Hepatic stellate cell (primary cell): ENCODE results near the gene GMPS.
"Not testable (repeated sequence)": the region's sequence is repeated elsewhere in the genome, so short reads cannot be mapped to it uniquely, and the experiment has no call there.

Experiments
- DNase-seq: peaks from one replicate; pipeline ENCODE4 v3.0.0; 2011; ENCODE audit warnings: low spot score

GMPS gene

DNA sequence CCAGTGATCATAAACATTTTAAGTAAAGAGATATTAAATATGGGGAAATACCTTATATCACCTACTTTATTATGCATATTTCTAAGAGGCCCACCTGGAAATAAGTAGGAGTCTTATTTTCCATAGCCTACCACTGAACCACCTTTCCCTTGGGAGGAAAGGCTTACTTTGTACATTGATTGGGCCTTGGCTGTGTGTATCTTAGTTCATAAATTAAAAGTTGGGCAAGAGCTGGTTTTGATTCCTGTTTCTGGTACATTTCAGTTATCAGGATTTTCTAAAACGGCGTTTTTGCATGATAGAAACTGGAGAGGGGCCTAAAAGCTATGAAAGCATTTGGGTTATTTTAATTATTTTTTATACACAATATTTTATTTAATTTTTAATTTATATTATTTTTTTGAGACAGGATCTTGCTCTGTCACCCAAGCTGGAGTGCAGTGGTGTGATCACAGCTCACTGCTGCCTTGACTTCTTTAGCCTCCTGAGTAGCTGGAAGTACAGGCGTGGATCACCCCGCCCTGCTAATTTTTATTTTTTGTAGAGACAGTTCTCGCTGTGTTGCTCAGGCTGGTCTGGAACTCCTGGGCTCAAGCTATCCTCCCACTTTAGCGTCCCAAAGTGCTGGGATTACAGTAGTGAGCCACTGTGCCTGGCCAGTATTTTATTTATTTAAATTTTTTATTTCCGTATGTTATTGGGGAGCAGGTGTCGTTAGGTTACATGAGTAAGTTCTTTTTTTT lies 2.6 kb downstream of the GMPS start:
- no peak for DNase-seq

DNA sequence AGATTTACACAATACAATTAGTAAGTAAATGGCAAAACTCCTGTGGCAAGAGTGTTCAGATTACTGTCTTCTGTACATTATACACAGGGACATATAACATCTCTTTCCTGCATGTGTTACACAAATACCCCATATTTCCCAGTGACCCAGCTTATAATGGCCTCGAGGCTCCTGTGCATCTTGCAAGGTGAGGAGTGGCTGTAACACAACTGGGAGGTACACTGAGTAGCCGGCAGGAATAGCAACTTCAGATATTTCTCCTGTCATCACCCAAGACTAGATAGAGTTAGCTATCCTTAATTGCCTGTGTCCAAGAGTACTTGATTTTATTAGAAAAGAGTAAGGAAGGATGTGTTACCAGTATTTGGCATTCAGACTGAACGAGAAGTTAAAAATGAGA lies 5.6 kb downstream of the GMPS start:
- no peak for DNase-seq

DNA sequence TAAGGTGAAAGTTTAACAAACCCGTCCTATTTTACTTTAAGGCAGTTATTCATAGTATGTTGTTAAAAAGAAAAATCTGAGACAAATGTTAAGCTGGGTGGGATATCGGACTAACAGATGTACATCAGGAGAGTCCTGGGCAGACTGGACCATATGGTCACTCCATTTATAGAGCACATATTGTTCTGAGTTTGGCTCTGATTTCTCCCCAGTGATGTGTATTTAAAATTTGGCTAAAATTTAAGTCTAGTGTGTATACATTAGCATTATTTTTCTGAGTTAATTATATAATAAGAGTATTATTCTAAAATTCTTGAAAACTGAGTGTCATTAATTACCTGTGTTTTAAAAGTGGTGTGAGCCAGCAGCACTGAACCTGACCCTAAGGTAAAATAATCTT lies 6.1 kb downstream of the GMPS start:
- DNase-seq: no peak

DNA sequence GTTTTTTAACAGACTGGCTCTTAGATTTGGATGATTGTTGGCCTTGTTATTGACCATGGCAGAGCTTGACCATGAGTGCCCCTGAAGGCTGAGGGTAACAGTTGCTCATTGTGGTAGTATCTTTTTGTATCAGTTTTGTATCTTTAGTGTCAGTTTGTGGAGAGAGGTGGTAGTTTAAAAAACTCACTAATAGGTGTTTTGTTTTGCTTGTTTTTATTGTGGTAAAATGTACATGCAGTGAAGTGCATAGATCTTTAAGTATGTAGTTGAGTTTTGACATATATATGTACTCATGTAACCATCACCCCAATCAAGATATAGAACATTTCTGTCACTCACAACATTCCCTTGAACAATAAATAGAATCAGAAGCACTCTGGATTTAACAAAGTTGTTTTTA lies 9.8 kb downstream of the GMPS start:
- no peak for DNase-seq

DNA sequence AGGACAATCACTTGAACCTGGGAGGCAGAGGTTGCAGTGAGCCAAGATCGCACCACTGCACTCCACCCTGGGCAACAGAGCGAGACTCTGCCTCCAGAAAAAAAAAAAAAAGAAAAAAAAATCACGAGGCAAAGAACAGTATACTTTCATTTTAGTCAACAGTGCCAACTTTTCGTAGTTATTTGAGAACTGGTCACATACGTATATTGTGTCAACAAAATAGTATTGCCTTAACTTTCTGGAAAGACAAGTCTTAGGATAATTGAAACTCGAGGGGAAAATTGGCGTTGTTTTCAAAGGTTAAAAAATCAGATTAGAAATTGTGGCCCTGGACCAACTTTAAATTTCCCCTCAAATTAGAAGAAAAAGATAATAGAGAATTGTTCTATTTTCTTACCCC lies 13.8 kb downstream of the GMPS start:
- DNase-seq: no peak

DNA sequence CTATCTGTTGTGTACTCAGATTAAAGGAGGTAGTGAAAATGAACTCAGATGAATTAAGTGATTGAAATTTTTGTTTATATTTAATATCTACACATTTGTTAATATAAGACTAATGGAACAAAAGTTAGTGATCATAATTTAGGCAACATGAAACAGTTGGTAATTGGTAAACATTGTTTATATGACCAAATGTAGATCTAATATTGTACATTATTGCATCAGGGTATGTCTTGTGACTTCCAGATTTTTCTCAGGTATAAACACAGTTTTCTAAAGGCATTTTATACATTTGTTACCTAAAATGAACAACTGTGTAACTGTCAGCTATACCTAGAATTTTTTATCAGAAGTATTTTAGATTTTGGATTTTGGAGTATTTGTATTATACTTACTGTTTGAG lies 14.8 kb downstream of the GMPS start:
- no peak for DNase-seq

DNA sequence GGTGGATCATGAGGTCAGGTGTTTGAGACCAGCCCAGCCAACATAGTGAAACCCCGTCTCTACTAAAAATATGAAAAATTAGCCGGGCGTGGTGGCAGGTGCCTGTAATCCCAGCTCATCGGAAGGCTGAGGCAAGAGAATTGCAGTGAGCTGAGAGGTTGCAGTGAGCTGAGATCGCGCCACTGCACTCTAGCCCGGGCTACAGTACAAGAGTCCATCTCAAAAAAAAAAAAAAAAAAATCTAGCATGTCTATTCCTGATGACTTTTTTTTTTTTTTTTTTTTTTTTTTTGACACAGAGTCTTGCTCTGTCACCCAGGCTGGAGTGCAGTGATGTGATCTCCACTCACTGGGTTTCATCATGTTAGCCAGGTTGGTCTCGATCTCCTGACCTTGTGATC lies 15.9 kb downstream of the GMPS start:
- not testable (repeated sequence) for DNase-seq

DNA sequence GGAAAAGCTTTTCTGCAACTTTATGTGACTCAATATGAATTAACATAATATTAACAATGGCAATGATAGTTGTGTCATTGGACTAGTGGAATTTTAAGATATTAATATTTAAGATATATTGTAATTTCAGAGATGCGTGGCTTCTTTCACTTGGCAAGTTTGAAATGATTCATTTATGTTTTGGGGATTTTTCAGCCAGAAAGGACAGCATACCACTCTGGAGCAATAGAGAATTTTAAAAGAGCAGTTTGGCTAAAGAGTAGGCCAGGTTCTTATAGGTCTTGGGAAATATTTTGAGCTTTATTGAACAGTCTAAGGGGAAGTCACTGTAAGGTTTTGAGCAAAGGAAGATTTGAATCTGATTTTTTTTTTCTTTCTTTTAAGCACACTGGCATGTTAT lies 16.5 kb downstream of the GMPS start:
- DNase-seq: no peak

DNA sequence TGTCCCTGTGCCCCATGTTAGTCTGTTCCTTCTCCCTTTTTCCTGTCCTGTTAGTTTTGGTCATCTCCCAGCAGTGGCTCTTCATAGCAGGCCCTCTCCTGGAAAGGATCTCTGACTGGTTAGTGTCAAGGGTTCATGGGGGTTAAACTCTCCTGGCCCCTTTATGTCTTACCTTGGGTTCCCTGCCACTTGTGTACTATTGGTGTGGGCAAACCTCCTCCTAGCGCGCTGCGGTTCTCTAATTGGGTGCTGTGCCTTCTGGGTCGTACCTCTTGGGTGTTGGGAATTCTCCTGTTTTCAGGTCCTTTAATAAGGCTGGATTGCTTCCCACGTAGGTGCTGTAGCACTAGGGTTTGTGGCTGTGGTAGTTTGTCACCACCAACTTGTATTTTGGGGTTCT lies 18.8 kb downstream of the GMPS start:
- DNase-seq: no peak

DNA sequence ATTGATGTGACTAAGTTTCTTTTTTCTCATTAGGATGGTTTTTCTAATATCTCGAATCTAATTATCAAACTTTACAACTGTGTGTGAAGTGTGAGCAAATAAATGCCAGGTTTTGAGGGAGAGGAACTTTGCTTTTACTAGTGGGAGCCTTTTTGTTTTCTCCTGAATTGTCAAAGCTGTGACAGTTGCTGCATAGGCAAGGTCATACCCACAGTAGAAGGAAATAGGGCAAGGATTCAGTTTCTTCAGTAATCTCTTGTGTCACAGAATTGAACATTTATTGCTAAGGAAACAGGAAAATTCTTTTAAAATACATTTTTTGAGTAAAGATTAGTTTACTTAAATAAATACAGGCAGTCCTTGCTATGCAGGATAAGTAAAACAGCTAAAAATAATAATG lies 19.5 kb downstream of the GMPS start:
- DNase-seq: no peak

DNA sequence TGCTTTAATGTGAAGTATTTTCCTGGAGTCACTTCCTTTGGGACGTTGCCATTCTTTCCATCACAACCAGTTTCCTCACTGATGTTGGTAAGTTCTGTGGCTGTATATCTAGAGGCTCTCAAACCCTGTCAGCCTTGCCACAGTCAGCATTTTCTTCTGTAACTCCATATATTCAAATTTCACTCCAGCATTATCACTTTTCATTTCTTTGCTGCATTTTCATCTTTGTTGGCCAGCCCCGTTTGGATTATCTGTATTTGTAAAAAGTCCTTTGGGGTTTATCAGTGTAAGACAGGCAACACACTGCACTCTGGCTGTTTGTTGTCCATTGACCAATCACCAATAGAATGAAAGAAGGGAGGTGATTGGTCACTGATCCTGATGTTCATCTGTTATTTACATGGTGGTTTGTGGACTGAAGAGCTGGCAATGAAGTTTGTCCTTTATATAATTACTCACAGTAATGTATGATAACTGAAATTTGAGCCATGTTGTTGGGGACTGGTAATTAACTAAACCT lies 20.3 kb downstream of the GMPS start:
- DNase-seq: peak; percentile 16

DNA sequence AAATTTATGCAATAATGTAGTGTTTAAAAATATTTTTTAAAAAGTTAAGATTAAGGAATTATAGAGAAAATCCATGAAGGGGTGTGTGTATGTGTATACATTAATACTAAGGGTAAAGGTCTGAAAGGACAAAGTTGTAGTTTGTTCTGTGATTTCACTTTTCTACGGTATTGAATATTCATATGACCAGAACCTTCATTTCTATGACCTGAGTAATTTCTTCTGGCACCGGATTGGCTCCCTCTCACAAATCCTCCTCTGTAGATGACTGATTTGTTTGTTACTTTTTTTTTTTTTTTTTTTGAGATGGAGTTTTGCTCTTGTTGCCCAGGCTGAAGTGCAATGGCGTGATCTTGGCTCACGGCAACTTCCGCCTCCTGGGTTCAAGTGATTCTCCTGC lies 20.9 kb downstream of the GMPS start:
- no peak for DNase-seq

DNA sequence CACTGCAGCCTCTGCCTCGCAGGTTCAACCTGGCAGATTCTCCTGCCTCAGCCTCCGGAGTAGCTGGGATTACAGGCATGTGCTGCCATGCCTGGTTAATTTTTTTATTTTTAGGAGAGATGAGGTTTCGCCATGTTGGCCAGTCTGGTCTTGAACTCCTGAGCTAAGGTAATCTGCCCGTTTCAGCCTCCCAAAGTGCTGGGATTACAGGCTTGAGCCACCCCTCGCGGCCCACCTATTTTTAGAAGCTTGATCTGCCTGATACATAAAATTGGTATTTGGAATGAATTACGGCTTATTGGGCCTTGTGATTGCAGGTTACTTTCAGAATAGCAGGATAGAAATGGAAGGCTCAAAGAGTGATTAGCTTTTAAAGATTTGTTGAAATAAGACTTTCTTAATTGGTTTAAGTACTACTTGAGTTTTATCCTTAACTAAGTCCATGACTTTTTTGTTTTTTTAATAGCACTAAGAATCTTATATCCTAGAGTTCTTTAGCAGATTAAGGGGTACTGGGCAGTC lies 25.0 kb downstream of the GMPS start:
- no peak for DNase-seq

DNA sequence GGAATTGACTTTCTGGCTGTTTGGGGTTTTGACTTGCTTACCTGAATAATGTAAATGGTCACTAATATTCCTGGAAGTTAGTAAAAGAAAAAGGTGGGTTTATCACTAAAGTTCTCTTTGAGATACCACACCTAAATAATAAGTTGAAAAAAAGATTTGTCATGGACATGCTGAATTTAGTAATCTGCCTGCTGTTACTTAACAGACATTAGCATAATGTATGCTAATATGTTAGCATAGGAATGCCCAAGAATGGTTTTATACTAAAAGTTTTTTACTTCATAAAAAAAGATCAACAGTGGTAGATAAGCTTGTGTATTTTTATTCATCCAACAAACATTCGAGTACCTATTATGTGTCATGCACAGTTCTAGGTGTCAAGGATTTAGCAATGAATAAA lies 36.5 kb downstream of the GMPS start:
- no peak for DNase-seq

DNA sequence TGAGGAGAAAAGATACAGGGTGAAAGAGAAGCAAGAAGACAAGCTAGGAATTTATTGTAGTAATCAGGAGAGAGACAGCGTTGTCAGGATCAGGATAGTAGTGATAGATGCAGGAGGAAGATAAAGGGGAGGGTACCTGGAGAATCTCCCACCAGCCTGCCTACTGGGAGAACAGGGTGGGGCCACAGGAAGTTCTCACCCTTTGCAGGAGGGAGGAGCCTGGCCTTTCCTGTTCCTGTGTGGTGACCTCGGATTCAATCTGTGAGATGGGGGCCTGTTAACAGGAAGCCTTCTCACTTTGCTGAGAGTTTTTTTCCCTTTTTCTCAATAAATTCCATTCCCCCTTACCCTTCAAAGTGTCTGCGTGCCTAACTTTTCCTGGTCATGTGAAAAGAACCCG lies 37.6 kb downstream of the GMPS start:
- no peak for DNase-seq

DNA sequence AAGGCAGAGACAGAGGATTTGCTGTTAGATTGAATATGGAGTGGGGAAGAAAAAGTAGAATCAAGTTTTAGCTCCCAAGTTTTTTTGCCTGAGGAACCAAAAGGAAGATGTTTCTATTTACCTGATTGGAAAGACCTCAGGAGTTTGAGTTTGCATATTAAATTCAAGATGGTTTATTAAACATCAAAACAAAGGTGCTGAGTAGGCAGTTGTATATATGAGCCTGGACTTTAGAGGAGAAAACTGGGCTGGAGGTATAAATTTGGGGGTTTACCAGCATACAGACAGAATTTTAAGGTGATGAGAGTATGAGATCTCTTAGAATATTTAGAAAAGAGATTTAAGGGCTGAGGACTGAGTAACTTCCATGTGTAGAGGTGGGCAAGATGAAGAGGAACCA lies 38.2 kb downstream of the GMPS start:
- no peak for DNase-seq

DNA sequence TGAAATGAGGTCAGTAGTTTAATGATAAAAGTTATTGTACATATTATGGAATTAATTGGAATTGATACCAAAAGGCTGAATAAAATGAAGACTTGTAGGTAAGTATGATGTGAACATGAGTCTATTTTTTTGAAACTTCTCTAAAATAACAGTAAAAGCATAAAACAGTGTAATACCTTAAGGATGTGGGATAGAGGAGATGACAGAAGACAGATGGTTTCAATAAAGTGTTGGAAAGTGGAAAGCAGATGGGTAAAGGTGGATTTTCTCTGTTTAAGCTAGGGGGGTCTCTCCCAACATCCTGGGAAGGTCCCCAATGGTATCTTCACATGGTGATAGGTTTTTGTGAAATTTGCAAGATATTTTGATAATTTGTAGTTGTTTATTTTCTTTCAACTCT lies 41.6 kb downstream of the GMPS start:
- no peak for DNase-seq

DNA sequence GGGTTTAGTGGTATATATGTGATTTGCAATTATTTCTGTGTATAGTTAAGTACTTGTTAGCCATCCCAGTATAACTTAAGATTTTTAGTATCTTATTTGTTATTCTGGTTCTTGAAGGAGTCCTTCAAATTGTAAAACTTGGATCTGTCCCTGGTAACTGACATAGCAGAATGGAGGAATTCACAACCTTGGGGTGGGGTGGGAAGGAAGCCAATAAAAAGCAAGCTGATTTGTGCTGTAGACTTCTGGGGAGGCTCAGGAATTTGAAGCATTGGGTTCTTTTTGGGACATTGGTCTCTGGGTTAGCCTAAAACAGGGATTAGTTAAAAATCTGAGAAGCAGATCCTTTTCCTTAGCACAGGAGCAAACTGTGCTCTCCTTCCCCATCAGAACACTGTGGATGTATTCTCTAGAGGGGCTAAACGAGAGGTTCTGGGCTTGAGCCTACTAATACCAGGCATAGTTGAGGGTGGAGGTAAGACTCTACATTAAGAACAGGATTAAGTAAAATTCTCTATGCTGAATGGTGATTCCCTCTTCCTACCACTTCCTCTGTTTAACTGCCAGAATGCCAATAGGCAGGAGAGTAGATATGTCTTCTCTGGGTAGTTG lies 42.2 kb downstream of the GMPS start:
- peak; percentile 34 for DNase-seq

DNA sequence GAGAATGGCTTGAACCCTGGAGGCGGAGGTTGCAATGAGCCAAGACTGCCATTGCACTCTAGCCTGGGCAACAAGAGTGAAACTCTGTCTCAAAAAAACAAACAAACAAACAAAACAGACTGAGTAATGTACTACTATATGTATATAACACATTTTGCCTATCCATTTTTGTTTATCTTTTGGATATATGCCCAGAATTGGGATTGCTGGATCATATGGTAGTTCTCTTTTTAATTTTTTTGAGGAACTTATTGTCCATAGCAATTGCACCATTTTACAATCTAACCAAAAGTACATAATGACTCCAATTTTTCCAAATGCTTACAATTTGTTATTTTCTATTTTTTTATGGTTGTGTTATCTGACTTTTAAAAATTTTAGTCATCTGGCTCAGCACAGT lies 47.3 kb downstream of the GMPS start:
- no peak for DNase-seq

DNA sequence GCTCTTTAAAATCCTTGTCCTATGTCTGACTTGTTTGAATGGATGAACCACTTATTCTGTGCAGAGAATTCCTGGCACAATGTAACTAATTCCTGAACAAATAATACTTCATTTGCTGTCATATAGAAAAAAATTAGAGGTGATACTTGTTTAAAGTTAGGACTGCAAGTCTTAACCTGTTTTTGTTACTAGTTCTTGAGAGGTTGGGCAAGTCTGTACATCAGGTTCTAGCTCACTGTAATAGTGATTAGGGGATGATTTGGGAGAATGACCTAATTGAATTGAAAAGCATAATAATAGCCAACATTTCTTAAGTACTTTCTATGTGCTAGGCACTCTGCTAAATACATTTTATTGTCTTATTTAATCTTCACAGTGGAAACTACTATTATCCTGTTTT lies 49.3 kb downstream of the GMPS start:
- DNase-seq: no peak

DNA sequence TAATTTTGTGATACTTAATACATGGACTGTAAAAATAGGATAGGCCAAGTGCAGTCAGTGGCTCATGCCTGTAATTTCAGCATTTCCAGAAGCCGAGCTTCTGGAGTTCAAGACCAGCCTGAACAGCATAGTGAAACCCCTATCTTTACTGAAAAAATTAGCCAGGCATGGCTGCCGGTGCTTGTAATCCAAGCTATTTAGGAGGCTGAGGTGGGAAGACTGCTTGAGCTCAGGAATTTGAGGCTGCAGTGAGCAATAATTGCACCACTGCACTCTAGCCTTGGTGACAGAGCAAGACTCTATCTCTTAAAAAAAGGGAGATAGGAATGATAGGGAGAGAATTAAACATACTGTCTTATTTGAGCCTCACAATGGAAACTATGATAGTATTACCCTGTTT lies 51.0 kb downstream of the GMPS start:
- DNase-seq: no peak

DNA sequence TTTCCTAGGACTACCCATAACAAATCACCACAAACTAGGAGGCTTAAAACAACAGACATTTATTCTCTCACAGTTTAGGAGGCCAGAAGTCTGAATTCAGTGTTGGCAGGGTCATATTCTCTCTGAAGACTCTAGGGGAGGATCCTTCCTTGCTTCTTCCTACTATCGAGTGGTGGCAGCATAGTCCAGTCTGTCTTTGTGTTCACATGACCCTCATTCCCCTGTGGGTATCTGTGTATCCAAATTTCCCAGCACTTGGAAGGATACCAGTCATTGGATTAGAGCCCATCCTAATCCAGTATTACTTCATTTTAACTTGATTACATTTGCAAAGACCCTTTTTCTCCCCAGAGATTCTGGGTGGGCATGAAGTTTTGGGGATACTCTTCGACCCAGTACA lies 63.8 kb downstream of the GMPS start:
- DNase-seq: peak; percentile 27

DNA sequence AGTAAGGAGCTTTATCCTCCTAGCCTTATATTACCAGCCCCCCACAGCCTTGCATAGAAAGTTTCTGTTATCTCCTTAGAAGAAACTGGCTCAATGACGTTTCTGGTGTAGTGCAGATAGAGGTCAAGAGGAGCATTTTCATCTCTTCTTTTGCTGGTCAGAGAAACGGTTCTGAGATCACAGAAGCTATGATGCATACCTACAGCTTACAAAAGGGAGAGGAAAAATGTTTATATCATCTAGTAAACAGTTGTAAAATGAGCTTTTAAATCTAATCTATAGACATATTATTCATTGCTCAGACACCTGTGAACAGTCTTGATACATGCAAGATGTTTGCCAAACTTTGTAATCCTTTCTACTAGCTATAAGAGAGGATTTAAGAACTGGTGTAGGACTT lies 68.0 kb downstream of the GMPS start:
- no peak for DNase-seq

DNA sequence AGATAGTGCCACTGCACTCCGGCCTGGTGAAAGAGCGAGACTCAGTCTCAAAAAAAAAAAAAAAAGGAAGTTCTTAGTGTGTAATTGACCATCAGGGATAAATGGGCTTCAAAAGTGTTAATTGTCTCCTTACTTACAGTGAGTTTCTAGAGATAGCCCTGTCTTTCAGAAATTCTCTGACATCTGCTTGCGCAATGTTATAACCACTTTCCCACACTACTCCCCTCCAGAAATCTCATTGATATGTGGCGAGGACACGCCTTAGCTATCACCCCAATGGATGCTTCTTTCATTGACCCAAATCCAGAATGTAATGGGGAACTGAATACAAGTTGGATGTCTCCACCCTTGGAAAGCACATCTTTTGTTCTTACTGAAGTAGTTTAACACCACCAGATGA lies 70.9 kb downstream of the GMPS start:
- DNase-seq: no peak
